Liver (tissue), 9 donors: ENCODE results near the gene PEMT. TPM values are rescaled to one million over a fixed set of nuclear protein-coding genes. Genes with fewer than 3 reads are reported as not detected.

Experiments
- DNase-seq: peaks from one replicate; pipeline ENCODE4 v3.0.0-alpha.2; 2017; ENCODE audit warnings: low spot score
- H3K27ac ChIP-seq, 2 donors: one replicate each; pipeline ENCODE4 v1.7.0; 2013; ENCODE audit warnings: inconsistent platforms in 2 of 2, low read length in 2 of 2, control low read depth in 1 of 2, low read depth in 1 of 2, mild to moderate bottlenecking in 1 of 2
- H3K27me3 ChIP-seq, 4 donors: one replicate each; pipeline versions ENCODE4 v1.6.1 to v1.7.0; 2013; ENCODE audit warnings: low read length in 3 of 4, inconsistent platforms in 1 of 4, mild to moderate bottlenecking in 1 of 4, moderate library complexity in 1 of 4; ENCODE audit not compliant: control insufficient read depth in 4 of 4, insufficient read depth in 4 of 4
- H3K36me3 ChIP-seq, 4 donors: one replicate each; pipeline versions ENCODE4 v1.6.1 to v1.7.0; 2013; ENCODE audit warnings: low read length in 3 of 4, mild to moderate bottlenecking in 3 of 4, low read depth in 1 of 4, moderate library complexity in 1 of 4; ENCODE audit not compliant: control insufficient read depth in 4 of 4, insufficient read depth in 3 of 4
- H3K4me1 ChIP-seq, 4 donors: one replicate each; pipeline versions ENCODE4 v1.6.1 to v1.7.0; 2013; ENCODE audit warnings: low read length in 3 of 4, mild to moderate bottlenecking in 3 of 4, moderate library complexity in 1 of 4; ENCODE audit not compliant: control insufficient read depth in 4 of 4, insufficient read depth in 4 of 4
- H3K4me3 ChIP-seq, 3 donors: one replicate each; pipeline versions ENCODE4 v1.6.1 to v1.7.0; 2013; ENCODE audit warnings: low read length in 3 of 3, control low read depth in 1 of 3, low read depth in 1 of 3, mild to moderate bottlenecking in 1 of 3
- H3K9ac ChIP-seq, 2 donors: one replicate each; pipeline ENCODE4 v1.7.0; 2013; ENCODE audit warnings: low read length in 2 of 2, mild to moderate bottlenecking in 2 of 2, moderate library complexity in 2 of 2, control low read depth in 1 of 2, low read depth in 1 of 2
- H3K9me3 ChIP-seq, 4 donors: one replicate each; pipeline versions ENCODE4 v1.6.1 to v1.7.0; 2013; ENCODE audit warnings: low read length in 3 of 4; ENCODE audit not compliant: control insufficient read depth in 4 of 4
- ATF3 ChIP-seq: IDR thresholded peaks from 2 replicates; pipeline ENCODE4 v1.6.1; 2016; ENCODE audit warnings: antibody characterized with exemption
- EGR1 ChIP-seq, 2 donors: IDR thresholded peaks; 2 replicates each; pipeline ENCODE4 v1.6.1; 2016 to 2018; ENCODE audit warnings: antibody characterized with exemption in 2 of 2, low read depth in 2 of 2
- FOXA1 ChIP-seq: IDR thresholded peaks from 2 replicates; pipeline ENCODE4 v1.6.1; 2016; ENCODE audit warnings: antibody characterized with exemption
- FOXA2 ChIP-seq: IDR thresholded peaks from 2 replicates; pipeline ENCODE4 v1.6.1; 2016; ENCODE audit warnings: antibody characterized with exemption
- GABPA ChIP-seq, 2 donors: IDR thresholded peaks in 1 of 2; conservative IDR thresholded peaks in 1 of 2; 2 replicates each; pipeline ENCODE4 v1.6.1; 2016; ENCODE audit warnings: antibody characterized with exemption in 2 of 2, mild to moderate bottlenecking in 1 of 2, moderate library complexity in 1 of 2
- HNF4A ChIP-seq, 2 donors: conservative IDR thresholded peaks; 2 replicates each; pipeline ENCODE4 v1.6.1; 2016; ENCODE audit warnings: antibody characterized with exemption in 2 of 2, mild to moderate bottlenecking in 2 of 2
- HNF4G ChIP-seq: IDR thresholded peaks from 2 replicates; pipeline ENCODE4 v1.6.1; 2016; ENCODE audit warnings: antibody characterized with exemption
- JUND ChIP-seq, 2 donors: IDR thresholded peaks; 2 replicates each; pipeline ENCODE4 v1.6.1; 2016; ENCODE audit warnings: antibody characterized with exemption in 2 of 2
- NR2F2 ChIP-seq: IDR thresholded peaks from 2 replicates; pipeline ENCODE4 v1.6.1; 2016; ENCODE audit warnings: antibody characterized with exemption
- RAD21 ChIP-seq, 2 donors: IDR thresholded peaks; 2 replicates each; pipeline ENCODE4 v1.6.1; 2016; ENCODE audit warnings: antibody characterized with exemption in 2 of 2, mild to moderate bottlenecking in 2 of 2
- RXRA ChIP-seq, 2 donors: IDR thresholded peaks; 2 replicates each; pipeline ENCODE4 v1.6.1; 2017 to 2018; ENCODE audit warnings: antibody characterized with exemption in 2 of 2, mild to moderate bottlenecking in 1 of 2
- SP1 ChIP-seq: IDR thresholded peaks from 2 replicates; pipeline ENCODE4 v1.6.1; 2018; ENCODE audit warnings: antibody characterized with exemption, mild to moderate bottlenecking
- TAF1 ChIP-seq: conservative IDR thresholded peaks from 2 replicates; pipeline ENCODE4 v1.6.1; 2016; ENCODE audit warnings: antibody characterized with exemption, mild to moderate bottlenecking
- YY1 ChIP-seq: IDR thresholded peaks from 2 replicates; pipeline ENCODE4 v1.6.1; 2016; ENCODE audit warnings: antibody characterized with exemption, mild to moderate bottlenecking
- WGBS: extraction: QIAGEN DNeasy Blood & Tissue Kit; methylation state at CpG from one replicate; pipeline ENCODE4 v1.1.7; 2013; 5-methylcytosine and 5-hydroxymethylcytosine counted together
- polyA plus RNA-seq, 2 donors: library from polyadenylated mRNA; stranded (reverse) in 1 of 2; unstranded in 1 of 2; fragments of 200-250 nt in 1 of 2; fragments of >200 nt in 1 of 2; fragmentation: Nextera tagmentation in 1 of 2; extraction: Ambion mirVana in 1 of 2; gene quantifications; one replicate each; pipeline versions ENCODE4 v1.2.1 to v1.2.3, GENCODE V29; 2013 to 2015
- total RNA-seq, 2 donors: library from RNA; depleted of rRNA; stranded (reverse); fragments of >200 nt; gene quantifications; one replicate each; pipeline ENCODE4 v1.2.3, GENCODE V29; 2014
- TF ChIP-seq, protein P1 (sequence below): IDR thresholded peaks from 2 replicates; pipeline ENCODE4 v1.6.1; 2016; ENCODE audit warnings: antibody characterized with exemption
- TF ChIP-seq, protein P2 (sequence below): IDR thresholded peaks from 2 replicates; pipeline ENCODE4 v1.6.1; 2016; ENCODE audit warnings: antibody characterized with exemption
- TF ChIP-seq, protein P3 (sequence below): IDR thresholded peaks from 2 replicates; pipeline ENCODE4 v1.6.1; 2016; ENCODE audit warnings: antibody characterized with exemption, mild to moderate bottlenecking
- donor health status: healthy.
- donor health status: healthy.
- donor health status: healthy.
- donor health status: healthy.
- donor health status: healthy.

Gene PEMT
- total and polyA plus RNA-seq, 4 donors: 64.6 to 211 (median 184) TPM

GRCh38 chr17:17520599-17521232 lies 70.8 kb downstream of the PEMT start:
- Histone ChIP-seq H3K4me3 (no peak overlapping the region), H3K27me3 (no peaks in the 10 kb centered on the region), H3K9me3 (no peaks in the 10 kb centered on the region), H3K27ac (no peak overlapping the region), H3K9ac (no peak overlapping the region), H3K36me3 (peaks cover 0 to 32% (median 8%) of the 10 kb centered on the region in 4 donors), H3K4me1 (peaks cover 3 to 19% (median 10%) of the 10 kb centered on the region in 4 donors)
- DNase-seq: no peak
- WGBS: 96% methylated on average over 22 of the region's 22 CpGs
- TF ChIP-seq EGR1 (IDR thresholded peaks at IDR 0.05; ENCODE audit: low read depth in 2 of 2): no peak
- TF ChIP-seq YY1: no peak
- TF ChIP-seq, protein P1, sequence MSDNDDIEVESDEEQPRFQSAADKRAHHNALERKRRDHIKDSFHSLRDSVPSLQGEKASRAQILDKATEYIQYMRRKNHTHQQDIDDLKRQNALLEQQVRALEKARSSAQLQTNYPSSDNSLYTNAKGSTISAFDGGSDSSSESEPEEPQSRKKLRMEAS: no peak
- no peak for TF ChIP-seq JUND (IDR thresholded peaks at IDR 0.05)
- TF ChIP-seq NR2F2: no peak
- TF ChIP-seq RXRA (IDR thresholded peaks at IDR 0.05): no peak
- TF ChIP-seq HNF4A (conservative IDR thresholded peaks at IDR 0.05): no peak
- no peak for TF ChIP-seq RAD21 (IDR thresholded peaks at IDR 0.05)
- TF ChIP-seq, protein P2, sequence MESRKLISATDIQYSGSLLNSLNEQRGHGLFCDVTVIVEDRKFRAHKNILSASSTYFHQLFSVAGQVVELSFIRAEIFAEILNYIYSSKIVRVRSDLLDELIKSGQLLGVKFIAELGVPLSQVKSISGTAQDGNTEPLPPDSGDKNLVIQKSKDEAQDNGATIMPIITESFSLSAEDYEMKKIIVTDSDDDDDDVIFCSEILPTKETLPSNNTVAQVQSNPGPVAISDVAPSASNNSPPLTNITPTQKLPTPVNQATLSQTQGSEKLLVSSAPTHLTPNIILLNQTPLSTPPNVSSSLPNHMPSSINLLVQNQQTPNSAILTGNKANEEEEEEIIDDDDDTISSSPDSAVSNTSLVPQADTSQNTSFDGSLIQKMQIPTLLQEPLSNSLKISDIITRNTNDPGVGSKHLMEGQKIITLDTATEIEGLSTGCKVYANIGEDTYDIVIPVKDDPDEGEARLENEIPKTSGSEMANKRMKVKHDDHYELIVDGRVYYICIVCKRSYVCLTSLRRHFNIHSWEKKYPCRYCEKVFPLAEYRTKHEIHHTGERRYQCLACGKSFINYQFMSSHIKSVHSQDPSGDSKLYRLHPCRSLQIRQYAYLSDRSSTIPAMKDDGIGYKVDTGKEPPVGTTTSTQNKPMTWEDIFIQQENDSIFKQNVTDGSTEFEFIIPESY: no peak
- TF ChIP-seq, protein P3, sequence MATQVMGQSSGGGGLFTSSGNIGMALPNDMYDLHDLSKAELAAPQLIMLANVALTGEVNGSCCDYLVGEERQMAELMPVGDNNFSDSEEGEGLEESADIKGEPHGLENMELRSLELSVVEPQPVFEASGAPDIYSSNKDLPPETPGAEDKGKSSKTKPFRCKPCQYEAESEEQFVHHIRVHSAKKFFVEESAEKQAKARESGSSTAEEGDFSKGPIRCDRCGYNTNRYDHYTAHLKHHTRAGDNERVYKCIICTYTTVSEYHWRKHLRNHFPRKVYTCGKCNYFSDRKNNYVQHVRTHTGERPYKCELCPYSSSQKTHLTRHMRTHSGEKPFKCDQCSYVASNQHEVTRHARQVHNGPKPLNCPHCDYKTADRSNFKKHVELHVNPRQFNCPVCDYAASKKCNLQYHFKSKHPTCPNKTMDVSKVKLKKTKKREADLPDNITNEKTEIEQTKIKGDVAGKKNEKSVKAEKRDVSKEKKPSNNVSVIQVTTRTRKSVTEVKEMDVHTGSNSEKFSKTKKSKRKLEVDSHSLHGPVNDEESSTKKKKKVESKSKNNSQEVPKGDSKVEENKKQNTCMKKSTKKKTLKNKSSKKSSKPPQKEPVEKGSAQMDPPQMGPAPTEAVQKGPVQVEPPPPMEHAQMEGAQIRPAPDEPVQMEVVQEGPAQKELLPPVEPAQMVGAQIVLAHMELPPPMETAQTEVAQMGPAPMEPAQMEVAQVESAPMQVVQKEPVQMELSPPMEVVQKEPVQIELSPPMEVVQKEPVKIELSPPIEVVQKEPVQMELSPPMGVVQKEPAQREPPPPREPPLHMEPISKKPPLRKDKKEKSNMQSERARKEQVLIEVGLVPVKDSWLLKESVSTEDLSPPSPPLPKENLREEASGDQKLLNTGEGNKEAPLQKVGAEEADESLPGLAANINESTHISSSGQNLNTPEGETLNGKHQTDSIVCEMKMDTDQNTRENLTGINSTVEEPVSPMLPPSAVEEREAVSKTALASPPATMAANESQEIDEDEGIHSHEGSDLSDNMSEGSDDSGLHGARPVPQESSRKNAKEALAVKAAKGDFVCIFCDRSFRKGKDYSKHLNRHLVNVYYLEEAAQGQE: no peak
- no peak for TF ChIP-seq TAF1
- TF ChIP-seq HNF4G: no peak
- no peak for TF ChIP-seq GABPA (IDR thresholded peaks at IDR 0.05 in 1 of 2, conservative IDR thresholded peaks at IDR 0.05 in 1 of 2)
- no peak for TF ChIP-seq SP1
- no peak for TF ChIP-seq FOXA1
- no peak for TF ChIP-seq ATF3
- TF ChIP-seq FOXA2: no peak

- WGBS: 95% methylated on average over 10 of the region's 10 CpGs
- H3K9ac ChIP-seq: no peak overlapping the region
- H3K9me3 ChIP-seq: no peaks in the 10 kb centered on the region
- H3K4me1 ChIP-seq: peaks cover 3 to 15% (median 10%) of the 10 kb centered on the region in 4 donors
- H3K4me3 ChIP-seq: no peak overlapping the region
- H3K27me3 ChIP-seq: no peaks in the 10 kb centered on the region
- H3K36me3 ChIP-seq: peaks cover 0 to 32% (median 8%) of the 10 kb centered on the region in 4 donors
- no peak for DNase-seq
- no peak overlapping the region for H3K27ac ChIP-seq
- TF ChIP-seq GABPA (IDR thresholded peaks at IDR 0.05 in 1 of 2, conservative IDR thresholded peaks at IDR 0.05 in 1 of 2) (no peak), FOXA2 (no peak), YY1 (no peak), HNF4A (conservative IDR thresholded peaks at IDR 0.05) (no peak), JUND (IDR thresholded peaks at IDR 0.05) (no peak), NR2F2 (no peak), FOXA1 (no peak), EGR1 (IDR thresholded peaks at IDR 0.05; ENCODE audit: low read depth in 2 of 2) (no peak), SP1 (no peak), RAD21 (IDR thresholded peaks at IDR 0.05) (no peak), TAF1 (no peak), RXRA (IDR thresholded peaks at IDR 0.05) (no peak), HNF4G (no peak), ATF3 (no peak)
- TF ChIP-seq, protein P3: no peak
- TF ChIP-seq, protein P2: no peak
Observed at GRCh38 chr17:17519886-17520285, 71.6 kb downstream of the PEMT start.
